Measurements from ENCODE around the gene CTNND2. TPM values are rescaled to one million over a fixed set of nuclear protein-coding genes. Genes with fewer than 3 reads are reported as not detected.

The CTNND2 gene
- total and polyA plus RNA-seq, 10 of the 15 experiments (the other 5 are each of a cell fraction or from before 2014, with no cell fraction given): 0.02 to 0.16 (median 0.04) TPM; not detected in 7

DNA sequence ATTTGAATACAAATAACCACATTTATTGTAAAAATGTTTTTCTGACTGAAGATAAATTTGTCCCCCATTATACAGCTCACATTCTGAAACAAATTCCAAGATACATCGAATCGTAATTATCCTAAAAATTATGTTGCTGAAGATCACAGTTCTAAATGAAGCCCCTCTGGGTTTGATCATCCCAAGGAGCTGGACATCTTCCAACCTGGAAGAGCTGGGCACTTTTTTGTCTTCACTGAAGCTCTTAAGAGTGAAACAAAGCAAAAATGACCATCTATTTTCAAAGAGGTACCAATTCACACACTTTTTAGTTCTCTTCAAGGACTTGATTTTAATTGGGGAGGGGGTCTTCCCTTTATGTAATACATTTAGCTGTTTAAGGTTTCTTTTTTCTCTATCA is 5.5 kb downstream of the CTNND2 start (continued):
- TF ChIP-seq, protein P1, sequence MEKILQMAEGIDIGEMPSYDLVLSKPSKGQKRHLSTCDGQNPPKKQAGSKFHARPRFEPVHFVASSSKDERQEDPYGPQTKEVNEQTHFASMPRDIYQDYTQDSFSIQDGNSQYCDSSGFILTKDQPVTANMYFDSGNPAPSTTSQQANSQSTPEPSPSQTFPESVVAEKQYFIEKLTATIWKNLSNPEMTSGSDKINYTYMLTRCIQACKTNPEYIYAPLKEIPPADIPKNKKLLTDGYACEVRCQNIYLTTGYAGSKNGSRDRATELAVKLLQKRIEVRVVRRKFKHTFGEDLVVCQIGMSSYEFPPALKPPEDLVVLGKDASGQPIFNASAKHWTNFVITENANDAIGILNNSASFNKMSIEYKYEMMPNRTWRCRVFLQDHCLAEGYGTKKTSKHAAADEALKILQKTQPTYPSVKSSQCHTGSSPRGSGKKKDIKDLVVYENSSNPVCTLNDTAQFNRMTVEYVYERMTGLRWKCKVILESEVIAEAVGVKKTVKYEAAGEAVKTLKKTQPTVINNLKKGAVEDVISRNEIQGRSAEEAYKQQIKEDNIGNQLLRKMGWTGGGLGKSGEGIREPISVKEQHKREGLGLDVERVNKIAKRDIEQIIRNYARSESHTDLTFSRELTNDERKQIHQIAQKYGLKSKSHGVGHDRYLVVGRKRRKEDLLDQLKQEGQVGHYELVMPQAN (conservative IDR thresholded peaks at IDR 0.05): no peak

DNA sequence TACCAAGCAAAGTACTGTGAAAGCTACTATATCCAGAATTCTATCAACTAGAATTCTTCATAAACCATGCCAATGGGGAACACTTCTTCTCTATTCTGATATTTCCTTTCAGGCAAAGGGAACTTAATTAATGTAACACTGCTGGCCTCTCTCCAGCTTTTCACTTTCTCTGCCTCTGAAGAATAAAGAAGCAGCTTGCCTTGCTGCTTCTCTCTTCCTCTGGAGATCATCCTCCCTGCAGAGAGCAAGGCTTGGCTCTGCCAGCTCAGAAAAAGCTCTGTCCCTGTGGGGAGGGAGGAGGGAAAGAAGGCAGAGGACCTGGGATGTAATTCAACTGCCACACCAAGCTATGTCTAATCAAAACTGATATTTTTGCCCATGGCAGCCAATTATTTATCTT is 6.5 kb downstream of the CTNND2 start:
- ChIA-PET POLR2A (interaction anchor here (0.6 kb wide), 1 partner anchor 9 kb away, joined by 5 read pairs; no protein-coding TSS in a partner anchor), CTCF (no interaction called here), SMC1A (ENCODE audit: uncharacterized antibody, unreplicated experiment) (interaction anchor here (1.0 kb wide), 1 partner anchor 20 kb away, joined by 3 read pairs; no protein-coding TSS in a partner anchor), RAD21 (ENCODE audit: unreplicated experiment) (no interaction called here)
- Histone ChIP-seq H3K4me2 (ENCODE audit: control insufficient read depth, insufficient read depth) (no peak overlapping the region), H3K9me3 (replicated peaks; ENCODE audit: control insufficient read depth, insufficient read depth, low read length) (no peaks in the 10 kb centered on the region), H4K20me1 (ENCODE audit: control insufficient read depth, insufficient read depth) (no peaks in the 10 kb centered on the region), H3K27me3 (replicated peaks in 1 of 2; ENCODE audit: control insufficient read depth in 2 of 2, insufficient read depth in 2 of 2, low read length in 1 of 2) (no peaks in the 10 kb centered on the region; a peak in 2 of 4 replicates), H2AFZ (ENCODE audit: control insufficient read depth, low read depth, low read length) (no peak overlapping the region), H3K4me1 (ENCODE audit: control insufficient read depth, insufficient read depth, low read length) (no peaks in the 10 kb centered on the region), H3K27ac (ENCODE audit: control insufficient read depth, insufficient read depth) (no peak overlapping the region), H3K9ac (ENCODE audit: control insufficient read depth, insufficient read depth, low read length) (no peak overlapping the region), H3K36me3 (ENCODE audit: control insufficient read depth in 2 of 2, insufficient read depth in 2 of 2, low read length in 1 of 2) (no peaks in the 10 kb centered on the region), H3K4me3 (no peak overlapping the region), H3K79me2 (ENCODE audit: control insufficient read depth, insufficient read depth, low read length) (no peaks in the 10 kb centered on the region)
- DNase-seq (ENCODE audit: low read depth, low spot score): no peak
- TF ChIP-seq TBL1XR1 (IDR thresholded peaks at IDR 0.05; ENCODE audit: low read depth, low read length): no peak
- TF ChIP-seq, protein P2, sequence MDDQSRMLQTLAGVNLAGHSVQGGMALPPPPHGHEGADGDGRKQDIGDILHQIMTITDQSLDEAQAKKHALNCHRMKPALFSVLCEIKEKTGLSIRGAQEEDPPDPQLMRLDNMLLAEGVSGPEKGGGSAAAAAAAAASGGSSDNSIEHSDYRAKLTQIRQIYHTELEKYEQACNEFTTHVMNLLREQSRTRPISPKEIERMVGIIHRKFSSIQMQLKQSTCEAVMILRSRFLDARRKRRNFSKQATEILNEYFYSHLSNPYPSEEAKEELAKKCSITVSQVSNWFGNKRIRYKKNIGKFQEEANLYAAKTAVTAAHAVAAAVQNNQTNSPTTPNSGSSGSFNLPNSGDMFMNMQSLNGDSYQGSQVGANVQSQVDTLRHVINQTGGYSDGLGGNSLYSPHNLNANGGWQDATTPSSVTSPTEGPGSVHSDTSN (IDR thresholded peaks at IDR 0.05; ENCODE audit: insufficient replicate concordance, low read depth, low read length): no peak
- TF ChIP-seq ZNF217 (IDR thresholded peaks at IDR 0.05): no peak
- TF ChIP-seq, protein P3, sequence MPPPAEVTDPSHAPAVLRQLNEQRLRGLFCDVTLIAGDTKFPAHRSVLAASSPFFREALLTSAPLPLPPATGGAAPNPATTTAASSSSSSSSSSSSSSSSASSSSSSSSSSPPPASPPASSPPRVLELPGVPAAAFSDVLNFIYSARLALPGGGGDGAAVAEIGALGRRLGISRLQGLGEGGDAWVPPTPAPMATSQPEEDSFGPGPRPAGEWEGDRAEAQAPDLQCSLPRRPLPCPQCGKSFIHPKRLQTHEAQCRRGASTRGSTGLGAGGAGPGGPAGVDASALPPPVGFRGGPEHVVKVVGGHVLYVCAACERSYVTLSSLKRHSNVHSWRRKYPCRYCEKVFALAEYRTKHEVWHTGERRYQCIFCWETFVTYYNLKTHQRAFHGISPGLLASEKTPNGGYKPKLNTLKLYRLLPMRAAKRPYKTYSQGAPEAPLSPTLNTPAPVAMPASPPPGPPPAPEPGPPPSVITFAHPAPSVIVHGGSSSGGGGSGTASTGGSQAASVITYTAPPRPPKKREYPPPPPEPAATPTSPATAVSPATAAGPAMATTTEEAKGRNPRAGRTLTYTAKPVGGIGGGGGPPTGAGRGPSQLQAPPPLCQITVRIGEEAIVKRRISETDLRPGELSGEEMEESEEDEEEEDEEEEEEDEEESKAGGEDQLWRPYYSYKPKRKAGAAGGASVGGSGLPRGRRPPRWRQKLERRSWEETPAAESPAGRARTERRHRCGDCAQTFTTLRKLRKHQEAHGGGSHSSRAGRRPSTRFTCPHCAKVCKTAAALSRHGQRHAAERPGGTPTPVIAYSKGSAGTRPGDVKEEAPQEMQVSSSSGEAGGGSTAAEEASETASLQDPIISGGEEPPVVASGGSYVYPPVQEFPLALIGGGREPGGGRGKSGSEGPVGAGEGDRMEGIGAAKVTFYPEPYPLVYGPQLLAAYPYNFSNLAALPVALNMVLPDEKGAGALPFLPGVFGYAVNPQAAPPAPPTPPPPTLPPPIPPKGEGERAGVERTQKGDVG (CRISPR knock-in tag; IDR thresholded peaks at IDR 0.05): no peak
- no peak for TF ChIP-seq STAT1 (conservative IDR thresholded peaks at IDR 0.05)
- no peak for TF ChIP-seq KLF5 (IDR thresholded peaks at IDR 0.05; ENCODE audit: partially characterized antibody)
- no peak for TF ChIP-seq NR2C1 (IDR thresholded peaks at IDR 0.05)
- TF ChIP-seq TCF7 (IDR thresholded peaks at IDR 0.05; ENCODE audit: borderline replicate concordance): no peak
- no peak for TF ChIP-seq NR2C2 (IDR thresholded peaks at IDR 0.05; ENCODE audit: borderline replicate concordance, control insufficient read depth, insufficient read length, low read depth)
- TF ChIP-seq POLR2AphosphoS5 (IDR thresholded peaks at IDR 0.05; ENCODE audit: low read length): no peak
- TF ChIP-seq, protein P4, sequence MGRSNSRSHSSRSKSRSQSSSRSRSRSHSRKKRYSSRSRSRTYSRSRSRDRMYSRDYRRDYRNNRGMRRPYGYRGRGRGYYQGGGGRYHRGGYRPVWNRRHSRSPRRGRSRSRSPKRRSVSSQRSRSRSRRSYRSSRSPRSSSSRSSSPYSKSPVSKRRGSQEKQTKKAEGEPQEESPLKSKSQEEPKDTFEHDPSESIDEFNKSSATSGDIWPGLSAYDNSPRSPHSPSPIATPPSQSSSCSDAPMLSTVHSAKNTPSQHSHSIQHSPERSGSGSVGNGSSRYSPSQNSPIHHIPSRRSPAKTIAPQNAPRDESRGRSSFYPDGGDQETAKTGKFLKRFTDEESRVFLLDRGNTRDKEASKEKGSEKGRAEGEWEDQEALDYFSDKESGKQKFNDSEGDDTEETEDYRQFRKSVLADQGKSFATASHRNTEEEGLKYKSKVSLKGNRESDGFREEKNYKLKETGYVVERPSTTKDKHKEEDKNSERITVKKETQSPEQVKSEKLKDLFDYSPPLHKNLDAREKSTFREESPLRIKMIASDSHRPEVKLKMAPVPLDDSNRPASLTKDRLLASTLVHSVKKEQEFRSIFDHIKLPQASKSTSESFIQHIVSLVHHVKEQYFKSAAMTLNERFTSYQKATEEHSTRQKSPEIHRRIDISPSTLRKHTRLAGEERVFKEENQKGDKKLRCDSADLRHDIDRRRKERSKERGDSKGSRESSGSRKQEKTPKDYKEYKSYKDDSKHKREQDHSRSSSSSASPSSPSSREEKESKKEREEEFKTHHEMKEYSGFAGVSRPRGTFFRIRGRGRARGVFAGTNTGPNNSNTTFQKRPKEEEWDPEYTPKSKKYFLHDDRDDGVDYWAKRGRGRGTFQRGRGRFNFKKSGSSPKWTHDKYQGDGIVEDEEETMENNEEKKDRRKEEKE (IDR thresholded peaks at IDR 0.05): no peak
- in situ Hi-C loops (cut with MboI): no loop called here
- ATAC-seq: no peak
- intact Hi-C loops (cut with micrococcal nuclease; ENCODE audit: unreplicated experiment): no loop called here
- no TSS peak for BruUV-seq (replicated peaks)
- FAIRE-seq: no peak

Data from GM12878 (cell line).